Measurements from ENCODE around the gene GPRIN2.
"Not testable (repeated sequence)": the region's sequence is repeated elsewhere in the genome, so short reads cannot be mapped to it uniquely, and the experiment has no call there.

The GPRIN2 gene

DNA sequence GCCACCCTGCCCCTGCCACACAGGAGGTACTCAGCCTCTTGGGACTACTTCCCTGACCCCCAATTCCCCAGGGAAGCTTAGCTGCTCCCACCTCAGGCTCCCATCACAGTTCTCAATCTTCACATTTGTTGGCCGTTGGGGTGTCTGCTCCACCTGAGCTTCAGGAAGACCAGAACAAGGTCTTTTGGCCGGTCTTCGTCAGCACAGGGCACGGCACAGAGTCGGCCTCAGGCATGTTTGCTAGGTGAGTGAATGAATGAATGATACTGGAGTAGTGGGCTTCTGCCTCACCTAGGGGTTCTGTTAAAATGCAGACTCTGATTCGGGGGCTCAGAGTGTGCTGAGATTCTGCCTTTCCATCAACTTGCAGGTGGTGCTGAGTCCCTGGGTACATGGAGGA is 20.3 kb downstream of the GPRIN2 start:
- DNase-seq (ENCODE audit: low read depth), result no peak

DNA sequence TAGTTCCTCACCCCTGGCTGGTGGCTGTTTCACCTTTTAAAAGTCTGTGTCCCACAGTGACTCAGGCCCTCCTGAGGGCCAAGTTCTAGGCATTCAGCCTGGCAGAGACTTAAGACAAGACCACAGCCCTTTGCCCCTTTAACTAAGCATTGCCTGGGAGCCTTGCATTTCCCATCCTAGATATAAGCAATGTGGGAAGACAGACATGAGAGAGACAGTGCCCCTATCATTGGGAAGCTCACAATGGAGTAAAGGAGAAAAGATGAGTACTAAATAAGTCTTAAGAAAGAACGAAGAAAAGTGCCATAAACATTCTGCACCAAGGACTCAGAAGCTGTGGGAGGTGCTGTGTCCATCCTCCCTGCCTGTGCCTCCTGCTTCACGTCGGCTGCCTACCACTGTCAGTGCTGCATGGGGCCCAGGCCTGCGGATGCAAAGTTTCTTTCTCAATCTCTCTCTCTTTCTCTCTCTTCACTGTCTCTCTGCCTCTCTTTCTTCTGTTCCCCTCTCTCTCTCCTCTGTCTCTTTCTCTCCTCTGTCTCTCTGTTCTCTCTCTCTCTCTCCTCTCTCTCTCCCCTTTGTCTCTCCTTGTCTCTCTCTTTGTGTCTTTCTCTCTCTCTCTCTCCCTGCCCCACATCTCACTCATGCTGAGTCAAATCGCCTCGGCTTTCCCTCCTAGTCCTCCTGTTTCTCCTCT is 21.5 kb downstream of the GPRIN2 start:
- DNase-seq (ENCODE audit: low read depth), result no peak

- not testable (repeated sequence) for DNase-seq (ENCODE audit: low read depth)
Observed at GRCh38 chr10:46532256-46532655, 24.2 kb downstream of the GPRIN2 start.

DNA sequence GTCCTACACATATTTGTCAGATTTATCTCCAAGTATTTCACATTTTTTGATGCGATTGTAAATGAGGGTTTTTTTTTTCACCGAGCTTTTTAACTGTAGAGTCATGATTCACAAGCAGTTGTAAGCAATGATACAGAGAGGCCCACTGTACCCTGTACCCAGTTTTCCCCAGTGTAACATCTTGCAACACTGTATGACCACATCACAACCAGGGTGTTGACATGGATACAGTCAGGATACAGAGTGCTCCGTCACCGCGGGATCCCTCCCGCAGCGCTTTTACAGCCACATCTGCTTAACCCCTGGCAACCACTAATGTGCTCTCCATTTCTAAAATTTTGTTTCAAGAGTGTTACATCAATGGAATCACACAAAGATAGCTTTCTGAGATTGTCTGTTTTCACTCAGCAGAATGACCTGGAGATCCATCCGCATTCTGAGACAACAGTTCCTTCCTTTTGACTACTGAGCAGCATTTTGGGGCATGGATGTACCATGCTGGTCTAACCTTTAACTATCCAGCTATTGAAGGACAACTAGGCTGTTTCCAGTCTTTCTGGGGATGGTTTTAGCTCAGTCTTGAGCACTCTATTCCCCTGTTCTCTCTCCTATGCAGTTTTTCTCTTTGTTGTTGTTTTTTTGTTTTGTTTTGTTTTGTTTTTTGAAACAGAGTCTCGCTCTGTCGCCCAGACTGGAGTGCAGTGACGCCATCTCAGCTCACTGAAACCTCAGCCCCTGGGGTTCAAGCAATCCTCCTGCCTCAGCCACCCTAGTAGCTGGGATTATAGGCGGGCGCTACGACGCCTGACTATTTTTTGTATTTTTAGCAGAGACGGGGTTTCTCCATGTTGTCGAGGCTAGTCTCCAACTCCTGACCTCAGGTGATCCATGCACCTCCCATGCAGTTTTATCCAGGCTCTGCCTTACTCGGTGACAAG is 25.9 kb downstream of the GPRIN2 start:
- no peak for DNase-seq (ENCODE audit: low read depth)

- DNase-seq (ENCODE audit: low read depth), result not testable (repeated sequence)
Observed at GRCh38 chr10:46529742-46530141, 26.7 kb downstream of the GPRIN2 start.

- DNase-seq (ENCODE audit: low read depth), result no peak
Observed at GRCh38 chr10:46528675-46529615, 27.5 kb downstream of the GPRIN2 start.

- no peak for DNase-seq (ENCODE audit: low read depth)
Observed at GRCh38 chr10:46528171-46528671, 28.2 kb downstream of the GPRIN2 start.

GRCh38 chr10:46527241-46527811 is 29.1 kb downstream of the GPRIN2 start:
- DNase-seq (ENCODE audit: low read depth), result no peak

- no peak for DNase-seq (ENCODE audit: low read depth)
Observed at GRCh38 chr10:46526682-46527038, 29.8 kb downstream of the GPRIN2 start.

- DNase-seq (ENCODE audit: low read depth), result no peak
Observed at GRCh38 chr10:46525824-46526681, 30.4 kb downstream of the GPRIN2 start.

DNA sequence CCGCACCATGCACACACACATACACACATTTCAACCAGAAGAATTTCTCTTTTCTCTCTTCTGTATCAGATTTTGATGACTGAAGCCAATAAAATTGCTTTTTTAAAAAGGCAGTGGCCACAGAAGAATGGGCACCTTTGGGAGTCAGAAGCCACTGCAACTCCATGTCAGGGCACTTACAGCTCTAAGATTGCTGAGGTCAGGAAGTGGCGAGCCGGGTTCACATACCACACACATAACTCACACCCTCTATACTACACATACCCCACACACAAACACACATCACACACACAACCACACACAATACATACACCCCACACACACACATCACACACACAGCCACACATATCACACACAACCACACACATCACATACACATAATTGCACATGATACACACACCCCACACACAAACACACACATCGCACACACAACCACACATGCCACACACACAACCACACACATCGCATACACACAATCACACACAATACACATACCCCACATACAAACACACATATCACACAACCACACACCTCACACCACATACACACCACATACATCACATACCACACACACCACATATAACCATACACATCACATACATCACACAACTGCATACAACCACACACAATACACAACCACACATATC is 31.2 kb downstream of the GPRIN2 start:
- DNase-seq (ENCODE audit: low read depth), result no peak

- no peak for DNase-seq (ENCODE audit: low read depth)
Observed at GRCh38 chr10:46524472-46525176, 31.8 kb downstream of the GPRIN2 start.

DNA sequence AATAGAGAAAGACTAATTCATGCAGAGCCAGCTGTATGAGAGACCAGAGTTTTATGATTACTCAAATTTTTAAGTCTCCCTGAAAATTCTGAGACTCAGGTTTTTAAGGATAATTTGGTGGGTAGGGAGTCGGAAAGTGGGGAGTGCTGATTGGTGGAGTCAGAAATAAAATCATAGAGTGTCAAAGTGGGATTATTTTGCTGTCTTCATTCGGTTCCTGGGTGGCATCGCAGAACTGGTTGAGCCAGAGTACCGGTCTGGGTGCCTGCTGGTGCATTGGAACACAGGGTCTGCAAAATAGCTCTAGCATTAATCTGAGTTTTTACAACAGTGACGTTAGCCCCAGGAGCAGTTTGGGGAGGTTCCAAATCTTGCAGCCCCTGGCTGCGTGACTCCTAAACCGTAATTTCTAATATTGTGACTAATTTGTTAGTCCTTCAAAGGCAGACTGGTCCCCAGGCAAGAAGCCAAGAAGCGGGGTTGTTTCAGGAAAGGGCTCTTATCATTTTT is 32.4 kb downstream of the GPRIN2 start:
- DNase-seq (ENCODE audit: low read depth), result no peak

- DNase-seq (ENCODE audit: low read depth), result no peak
Observed at GRCh38 chr10:46523119-46523961, 33.1 kb downstream of the GPRIN2 start.

GRCh38 chr10:46522295-46523118 is 34.0 kb downstream of the GPRIN2 start:
- DNase-seq (ENCODE audit: low read depth), result no peak

- DNase-seq (ENCODE audit: low read depth), result no peak
Observed at GRCh38 chr10:46520941-46521340, 35.5 kb downstream of the GPRIN2 start.

- no peak for DNase-seq (ENCODE audit: low read depth)
Observed at GRCh38 chr10:46520381-46520780, 36.1 kb downstream of the GPRIN2 start.

All from stimulated activated CD8-positive, alpha-beta memory T cell treated with anti-CD3 and anti-CD28 coated beads, Interleukin-15, amount 100 ng/mL, for 24 hours (primary cell).